GM20431 (cell line): ENCODE results near the gene RGL3.
"Not testable (repeated sequence)": the region's sequence is repeated elsewhere in the genome, so short reads cannot be mapped to it uniquely, and the experiment has no call there.

Source experiments
- in situ Hi-C: fragments of 300-500 bp; cut with MseI, MboI; formaldehyde crosslinking; loops from one replicate; pipeline ENCODE4 v1.15.0; 2020; ENCODE audit warnings: low sequenced_read_pairs; ENCODE audit not compliant: unreplicated experiment

The RGL3 gene

GRCh38 chr19:11418549-11419506 is at the start of gene RGL3:
Gene RGL3 (minus strand): TSS chr19:11419314. CDS start chr19:11419278, 36 bp downstream.
- in situ Hi-C loops = no loop called here

- in situ Hi-C loops = not testable (repeated sequence)
Observed at GRCh38 chr19:11468266-11468845, 49.2 kb upstream of the RGL3 start.

- in situ Hi-C loops = no loop called here
Observed at GRCh38 chr19:11465600-11465999, 46.5 kb upstream of the RGL3 start.

- in situ Hi-C loops = no loop called here
Observed at GRCh38 chr19:11464333-11465265, 45.5 kb upstream of the RGL3 start.

GRCh38 chr19:11463391-11463790 is 44.3 kb upstream of the RGL3 start:
- in situ Hi-C loops = no loop called here

GRCh38 chr19:11461453-11461852 is 42.3 kb upstream of the RGL3 start:
- in situ Hi-C loops = no loop called here

GRCh38 chr19:11460207-11460606 is 41.1 kb upstream of the RGL3 start:
- in situ Hi-C loops = no loop called here

- in situ Hi-C loops = not testable (repeated sequence)
Observed at GRCh38 chr19:11458912-11459311, 39.8 kb upstream of the RGL3 start.

GRCh38 chr19:11458236-11458900 is 39.3 kb upstream of the RGL3 start:
- in situ Hi-C loops = no loop called here

- in situ Hi-C loops = no loop called here
Observed at GRCh38 chr19:11457831-11458230, 38.7 kb upstream of the RGL3 start.

- in situ Hi-C loops = no loop called here
Observed at GRCh38 chr19:11457115-11457514, 38.0 kb upstream of the RGL3 start.

GRCh38 chr19:11456659-11457058 is 37.5 kb upstream of the RGL3 start:
- in situ Hi-C loops = no loop called here

GRCh38 chr19:11455233-11455554 is 36.1 kb upstream of the RGL3 start:
- in situ Hi-C loops = not testable (repeated sequence)

- in situ Hi-C loops = no loop called here
Observed at GRCh38 chr19:11453468-11454341, 34.6 kb upstream of the RGL3 start.

- in situ Hi-C loops = no loop called here
Observed at GRCh38 chr19:11452620-11453310, 33.7 kb upstream of the RGL3 start.

GRCh38 chr19:11451871-11452619 is 32.9 kb upstream of the RGL3 start:
- in situ Hi-C loops = no loop called here

GRCh38 chr19:11451327-11451870 is 32.3 kb upstream of the RGL3 start:
- in situ Hi-C loops = no loop called here
